Astrocyte (in vitro differentiated cells and primary cell): ENCODE data around the gene RHPN2.

Experiments
- EZH2 ChIP-seq: IDR thresholded peaks from 2 replicates; pipeline ENCODE4 v1.6.1; 2012; ENCODE audit warnings: mild to moderate bottlenecking, low read length, inconsistent platforms; ENCODE audit not compliant: insufficient read depth
- TF ChIP-seq, protein P1 (sequence below): IDR thresholded peaks from 2 replicates; pipeline ENCODE4 v1.5.1; 2011; ENCODE audit warnings: low read depth, mild to moderate bottlenecking, inconsistent platforms, low read length, moderate library complexity; ENCODE audit not compliant: insufficient read depth

DNA sequence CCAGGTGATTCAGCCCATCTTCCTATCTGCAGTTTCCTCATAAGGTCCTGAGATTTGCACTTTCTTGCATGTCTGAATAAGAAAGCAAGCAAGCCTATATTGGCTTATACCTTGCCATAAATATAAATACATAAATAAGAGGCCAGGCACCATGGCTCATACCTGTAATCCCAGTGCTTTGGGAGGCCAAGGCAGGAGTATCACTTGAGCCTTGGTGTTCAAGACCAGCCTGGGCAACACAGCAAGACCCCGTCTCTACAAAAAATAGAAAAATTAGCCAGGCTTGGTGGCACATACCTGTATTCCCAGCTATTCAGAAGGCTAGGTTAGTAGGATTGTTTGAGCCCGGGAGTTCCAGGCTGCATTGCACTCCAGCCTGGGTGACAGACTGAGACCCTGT, 10.8 kb upstream of the RHPN2 start:
- TF ChIP-seq, protein P1, sequence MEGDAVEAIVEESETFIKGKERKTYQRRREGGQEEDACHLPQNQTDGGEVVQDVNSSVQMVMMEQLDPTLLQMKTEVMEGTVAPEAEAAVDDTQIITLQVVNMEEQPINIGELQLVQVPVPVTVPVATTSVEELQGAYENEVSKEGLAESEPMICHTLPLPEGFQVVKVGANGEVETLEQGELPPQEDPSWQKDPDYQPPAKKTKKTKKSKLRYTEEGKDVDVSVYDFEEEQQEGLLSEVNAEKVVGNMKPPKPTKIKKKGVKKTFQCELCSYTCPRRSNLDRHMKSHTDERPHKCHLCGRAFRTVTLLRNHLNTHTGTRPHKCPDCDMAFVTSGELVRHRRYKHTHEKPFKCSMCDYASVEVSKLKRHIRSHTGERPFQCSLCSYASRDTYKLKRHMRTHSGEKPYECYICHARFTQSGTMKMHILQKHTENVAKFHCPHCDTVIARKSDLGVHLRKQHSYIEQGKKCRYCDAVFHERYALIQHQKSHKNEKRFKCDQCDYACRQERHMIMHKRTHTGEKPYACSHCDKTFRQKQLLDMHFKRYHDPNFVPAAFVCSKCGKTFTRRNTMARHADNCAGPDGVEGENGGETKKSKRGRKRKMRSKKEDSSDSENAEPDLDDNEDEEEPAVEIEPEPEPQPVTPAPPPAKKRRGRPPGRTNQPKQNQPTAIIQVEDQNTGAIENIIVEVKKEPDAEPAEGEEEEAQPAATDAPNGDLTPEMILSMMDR = no peak
- TF ChIP-seq EZH2 = no peak
